ENCODE data around the gene WNT5B.
"Not testable (repeated sequence)": the region's sequence is repeated elsewhere in the genome, so short reads cannot be mapped to it uniquely, and the experiment has no call there.

Gene WNT5B

DNA sequence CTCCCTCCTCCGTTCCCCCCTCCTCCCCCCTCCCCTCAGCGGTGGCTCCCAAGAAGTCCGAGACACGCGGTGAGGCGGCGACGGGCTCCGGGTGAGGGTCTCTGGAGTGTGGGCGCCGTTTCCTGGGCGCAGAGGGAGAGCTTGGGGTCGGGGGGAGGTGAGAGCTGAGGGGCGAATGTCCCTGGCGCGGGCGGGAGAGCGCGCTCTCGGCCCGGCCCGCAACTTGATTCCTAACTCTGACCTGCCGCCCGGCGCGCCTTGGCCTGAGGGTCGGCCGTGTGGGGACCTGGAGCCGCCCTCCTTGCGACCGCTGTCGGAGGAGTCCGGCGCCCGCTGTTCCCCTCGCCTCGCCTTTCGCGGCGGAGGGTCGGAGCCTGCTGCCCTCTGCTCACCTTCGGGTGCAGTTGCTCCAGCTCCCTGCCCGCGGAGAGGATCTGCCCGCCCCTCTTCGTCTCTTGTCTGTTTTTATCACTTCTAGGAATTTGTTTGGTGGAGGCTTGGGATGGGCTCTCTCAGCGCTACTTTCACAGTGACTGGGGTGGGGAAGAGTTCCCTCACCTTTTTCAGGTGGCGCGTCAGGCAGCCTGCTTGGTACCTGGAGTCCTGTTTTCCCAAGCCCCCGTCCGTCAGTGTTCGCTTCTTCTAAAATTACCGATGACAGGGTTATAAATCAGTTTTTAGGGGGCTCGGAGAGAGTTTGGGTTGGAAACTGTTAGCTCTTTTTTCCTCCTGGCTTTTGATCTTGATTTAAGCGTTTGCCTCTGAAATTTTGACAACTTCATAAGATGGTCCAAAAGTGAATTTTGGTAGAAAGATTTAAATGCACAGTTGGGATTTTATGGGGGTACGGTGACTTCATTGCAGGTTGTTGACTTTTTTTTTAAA is 62.3 kb downstream of the WNT5B start:
- DNase-seq (ENCODE audit: low read depth), result no peak

- no peak for DNase-seq (ENCODE audit: low read depth)
These were observed 63.2 kb downstream of the WNT5B start for GRCh38 chr12:1692226-1692625.

GRCh38 chr12:1692895-1693610 is 64.0 kb downstream of the WNT5B start:
- DNase-seq (ENCODE audit: low read depth), result no peak

GRCh38 chr12:1695097-1695496 is 66.1 kb downstream of the WNT5B start:
- DNase-seq (ENCODE audit: low read depth), result not testable (repeated sequence)

DNA sequence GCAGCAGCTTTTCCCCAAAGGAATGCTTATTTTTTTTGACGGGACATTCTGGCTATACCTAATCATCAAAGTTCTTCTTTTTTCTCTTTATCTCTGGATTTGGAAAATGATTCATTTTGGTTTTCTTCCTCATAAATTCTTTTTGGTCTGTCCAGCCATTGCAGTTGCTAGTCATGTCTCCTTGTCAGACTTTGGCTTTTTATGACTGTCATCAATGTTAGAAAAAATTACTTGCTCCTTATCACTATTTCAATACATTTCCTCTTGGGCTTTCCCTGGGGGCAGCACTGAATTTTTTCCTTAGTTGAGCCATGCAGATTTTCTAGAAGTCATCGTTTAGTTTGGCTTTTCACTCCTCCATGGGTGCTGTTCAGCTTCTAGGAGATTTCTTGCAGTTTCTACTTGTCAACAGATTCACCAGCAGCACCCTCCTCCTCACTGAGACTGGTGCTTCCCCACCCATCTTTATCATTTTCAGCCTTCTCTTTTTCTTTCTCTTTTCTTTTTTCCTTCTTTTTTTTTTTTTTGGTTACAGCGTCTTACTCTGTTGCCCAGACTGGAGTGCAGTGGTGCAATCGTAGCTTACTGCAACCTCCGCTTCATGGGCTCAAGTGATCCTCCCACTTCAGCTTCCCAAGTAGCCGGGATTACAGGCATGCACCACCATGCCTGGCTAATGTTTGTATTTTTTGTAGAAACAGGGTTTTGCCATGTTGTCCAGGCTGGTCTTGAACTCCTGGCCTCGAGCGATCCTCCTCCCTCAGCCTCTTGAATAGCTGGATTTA is 67.0 kb downstream of the WNT5B start:
- no peak for DNase-seq (ENCODE audit: low read depth)

DNA sequence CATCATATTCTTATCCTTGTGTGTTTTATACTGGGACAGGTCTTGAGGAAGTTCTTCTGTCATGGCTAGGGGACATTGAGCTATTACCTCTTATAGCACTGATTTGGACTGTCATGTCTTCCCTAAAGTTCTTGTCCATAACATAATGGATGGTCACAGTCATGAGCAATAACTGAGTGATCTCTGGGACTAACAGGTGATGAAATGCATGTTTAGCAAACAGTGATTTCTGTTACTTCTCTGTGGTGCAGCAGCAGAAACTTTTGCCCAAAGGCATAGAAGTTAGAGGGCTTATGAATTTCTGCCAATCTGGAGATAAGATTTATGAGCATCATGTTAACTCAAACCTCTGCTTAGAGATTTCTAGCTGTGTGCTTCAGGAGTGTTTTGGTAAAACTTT is 67.8 kb downstream of the WNT5B start:
- DNase-seq (ENCODE audit: low read depth), result no peak
